ENCODE data around the gene EEIG2.
"Not testable (repeated sequence)": the region's sequence is repeated elsewhere in the genome, so short reads cannot be mapped to it uniquely, and the experiment has no call there.

The EEIG2 gene

DNA sequence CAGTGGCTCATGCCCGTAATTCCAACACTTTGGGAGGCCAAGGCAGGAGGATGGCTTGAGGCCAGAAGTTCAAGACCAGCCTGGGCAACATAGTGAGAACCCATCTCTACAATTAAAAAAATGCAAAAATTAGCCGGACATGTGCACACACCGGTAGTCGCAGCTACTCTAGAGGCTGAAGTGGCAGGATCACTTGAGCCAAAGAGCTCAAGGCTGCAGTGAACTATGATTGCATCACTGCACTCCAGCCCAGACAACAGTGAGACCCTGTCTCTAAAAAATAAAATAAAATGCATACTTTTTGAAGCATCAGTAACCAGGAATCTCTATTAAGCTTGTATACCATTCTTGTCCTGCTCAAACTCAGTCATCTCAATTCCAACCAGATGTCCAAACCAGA lies 27.2 kb upstream of the EEIG2 start:
- DNase-seq (ENCODE audit: low read depth, low spot score) = no peak
- POLR2A ChIA-PET = no interaction called here
- no peak overlapping the region for H3K4me3 ChIP-seq (ENCODE audit: low read depth, low read length)
- TF ChIP-seq, protein P1, sequence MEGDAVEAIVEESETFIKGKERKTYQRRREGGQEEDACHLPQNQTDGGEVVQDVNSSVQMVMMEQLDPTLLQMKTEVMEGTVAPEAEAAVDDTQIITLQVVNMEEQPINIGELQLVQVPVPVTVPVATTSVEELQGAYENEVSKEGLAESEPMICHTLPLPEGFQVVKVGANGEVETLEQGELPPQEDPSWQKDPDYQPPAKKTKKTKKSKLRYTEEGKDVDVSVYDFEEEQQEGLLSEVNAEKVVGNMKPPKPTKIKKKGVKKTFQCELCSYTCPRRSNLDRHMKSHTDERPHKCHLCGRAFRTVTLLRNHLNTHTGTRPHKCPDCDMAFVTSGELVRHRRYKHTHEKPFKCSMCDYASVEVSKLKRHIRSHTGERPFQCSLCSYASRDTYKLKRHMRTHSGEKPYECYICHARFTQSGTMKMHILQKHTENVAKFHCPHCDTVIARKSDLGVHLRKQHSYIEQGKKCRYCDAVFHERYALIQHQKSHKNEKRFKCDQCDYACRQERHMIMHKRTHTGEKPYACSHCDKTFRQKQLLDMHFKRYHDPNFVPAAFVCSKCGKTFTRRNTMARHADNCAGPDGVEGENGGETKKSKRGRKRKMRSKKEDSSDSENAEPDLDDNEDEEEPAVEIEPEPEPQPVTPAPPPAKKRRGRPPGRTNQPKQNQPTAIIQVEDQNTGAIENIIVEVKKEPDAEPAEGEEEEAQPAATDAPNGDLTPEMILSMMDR (IDR thresholded peaks at IDR 0.05; ENCODE audit: insufficient read depth, low read length, missing control alignments) = no peak
- CTCF ChIA-PET = interaction anchor here (1.3 kb wide), 1 partner anchor 21 kb away, joined by 3 read pairs; no protein-coding TSS in a partner anchor

- no peak for DNase-seq (ENCODE audit: low read depth, low spot score)
- ChIA-PET CTCF (interaction anchor here (1.3 kb wide), 1 partner anchor 21 kb away, joined by 3 read pairs; no protein-coding TSS in a partner anchor), POLR2A (no interaction called here)
- TF ChIP-seq, protein P1 (IDR thresholded peaks at IDR 0.05; ENCODE audit: insufficient read depth, low read length, missing control alignments) = no peak
- H3K4me3 ChIP-seq (ENCODE audit: low read depth, low read length) = no peak overlapping the region
These were observed 26.4 kb upstream of the EEIG2 start for GRCh38 chr1:108533351-108534083.

DNA sequence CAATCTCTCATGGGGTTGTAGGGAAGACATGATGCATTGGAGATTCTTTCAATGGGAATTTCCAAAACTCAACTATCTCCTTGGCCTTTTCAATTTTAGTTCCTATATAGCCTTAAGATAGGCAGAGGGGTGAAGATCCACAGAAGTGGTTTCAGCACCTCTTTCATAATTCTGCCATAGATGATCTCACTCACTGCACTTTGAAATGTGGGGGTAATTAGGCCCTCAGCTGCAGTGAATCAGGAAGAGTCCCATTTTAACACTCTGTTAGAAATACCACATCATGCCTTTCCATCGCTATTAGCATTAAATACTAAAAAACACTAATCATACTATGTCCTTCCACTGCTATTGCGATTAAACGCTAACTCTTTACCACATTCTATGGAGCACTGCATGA lies 25.1 kb upstream of the EEIG2 start:
- DNase-seq (ENCODE audit: low read depth, low spot score) = no peak
- no peak overlapping the region for H3K4me3 ChIP-seq (ENCODE audit: low read depth, low read length)
- ChIA-PET POLR2A (no interaction called here), CTCF (interaction anchor here (0.8 kb wide), 1 partner anchor 108 kb away, joined by 3 read pairs; no protein-coding TSS in a partner anchor)
- TF ChIP-seq, protein P1 (IDR thresholded peaks at IDR 0.05; ENCODE audit: insufficient read depth, low read length, missing control alignments) = no peak

GRCh38 chr1:108535315-108535897 lies 24.5 kb upstream of the EEIG2 start:
- H3K4me3 ChIP-seq (ENCODE audit: low read depth, low read length); POLR2A ChIA-PET; DNase-seq (ENCODE audit: low read depth, low spot score): not testable (repeated sequence)
- CTCF ChIA-PET = interaction anchor here (0.8 kb wide), 1 partner anchor 108 kb away, joined by 3 read pairs; no protein-coding TSS in a partner anchor

GRCh38 chr1:108536021-108536420 lies 23.9 kb upstream of the EEIG2 start:
- CTCF ChIA-PET; DNase-seq (ENCODE audit: low read depth, low spot score); POLR2A ChIA-PET; H3K4me3 ChIP-seq (ENCODE audit: low read depth, low read length): not testable (repeated sequence)

- DNase-seq (ENCODE audit: low read depth, low spot score); H3K4me3 ChIP-seq (ENCODE audit: low read depth, low read length); CTCF ChIA-PET; POLR2A ChIA-PET: not testable (repeated sequence)
These were observed 23.1 kb upstream of the EEIG2 start for GRCh38 chr1:108536791-108537190.

DNA sequence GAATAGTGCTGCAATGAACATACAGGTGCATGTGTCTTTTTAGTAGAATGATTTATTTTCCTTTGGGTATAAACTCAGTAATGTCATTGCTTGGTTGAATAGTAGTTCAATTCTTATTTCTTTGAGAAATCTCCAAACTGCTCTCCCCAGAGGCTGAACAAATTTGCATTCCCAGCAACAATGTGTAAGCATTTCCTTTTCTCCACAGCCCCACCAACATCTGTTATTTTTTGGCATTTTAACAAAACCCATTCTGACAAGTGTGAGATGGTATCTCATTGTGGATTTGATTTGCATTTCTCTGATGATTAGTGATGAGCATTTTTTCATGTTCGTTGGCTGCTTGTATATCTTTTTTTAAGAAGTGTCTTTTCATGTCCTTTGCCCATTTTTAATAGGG lies 21.9 kb upstream of the EEIG2 start:
- TF ChIP-seq, protein P1 (IDR thresholded peaks at IDR 0.05; ENCODE audit: insufficient read depth, low read length, missing control alignments) = no peak
- DNase-seq (ENCODE audit: low read depth, low spot score) = no peak
- ChIA-PET POLR2A (no interaction called here), CTCF (no interaction called here)
- no peak overlapping the region for H3K4me3 ChIP-seq (ENCODE audit: low read depth, low read length)

DNA sequence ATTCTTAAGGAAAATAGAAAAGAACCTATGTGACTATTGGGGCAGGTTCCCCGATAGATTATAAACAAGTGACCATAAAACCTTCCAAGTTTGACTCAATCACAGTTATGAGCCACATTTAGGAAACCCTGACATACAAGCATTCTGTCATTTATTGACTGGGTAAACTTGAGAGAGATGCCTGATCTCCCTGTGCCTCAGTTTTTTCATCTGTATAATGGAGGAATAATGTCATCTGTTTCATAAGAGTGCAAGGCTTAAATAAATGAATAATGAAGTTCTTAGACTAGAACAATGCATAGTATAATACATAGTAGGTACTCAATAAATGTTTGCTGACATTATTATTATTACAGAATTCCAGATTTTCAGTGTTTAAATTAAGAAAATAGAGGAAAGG lies 18.9 kb upstream of the EEIG2 start:
- ChIA-PET POLR2A (no interaction called here), CTCF (no interaction called here)
- DNase-seq (ENCODE audit: low read depth, low spot score) = no peak
- H3K4me3 ChIP-seq (ENCODE audit: low read depth, low read length) = no peak overlapping the region
- TF ChIP-seq, protein P1 (IDR thresholded peaks at IDR 0.05; ENCODE audit: insufficient read depth, low read length, missing control alignments) = no peak
